Measurements from ENCODE around the gene MCM3AP. TPM values are rescaled to one million over a fixed set of nuclear protein-coding genes. Genes with fewer than 3 reads are reported as not detected.

MCM3AP gene
- total and polyA plus RNA-seq, 2 experiments from 2014 or later: 35.4 to 64.8 TPM

- Histone ChIP-seq H3K4me2 (no peak overlapping the region), H3K27ac (no peak overlapping the region), H3K9me2 (replicated peaks; ENCODE audit: insufficient read depth) (no peaks in the 10 kb centered on the region), H3K9me3 (ENCODE audit: low read depth) (no peaks in the 10 kb centered on the region), H3K27me3 (no peaks in the 10 kb centered on the region), H3K4me1 (ENCODE audit: insufficient read depth) (peaks cover 12% of the 10 kb centered on the region), H3K36me3 (replicated peaks; ENCODE audit: insufficient read depth, low read depth) (no peaks in the 10 kb centered on the region), H3K4me3 (no peak overlapping the region), H2AFZ (no peak overlapping the region), H4K20me1 (ENCODE audit: insufficient read depth, poor library complexity, severe bottlenecking) (no peaks in the 10 kb centered on the region), H3K79me2 (no peaks in the 10 kb centered on the region)
- no peak for TF ChIP-seq EZH2 (IDR thresholded peaks at IDR 0.05; ENCODE audit: borderline replicate concordance)
- no peak for TF ChIP-seq EZH2phosphoT487 (IDR thresholded peaks at IDR 0.05; ENCODE audit: low read depth, severe bottlenecking, unreplicated experiment)
- TF ChIP-seq CTCF (IDR thresholded peaks at IDR 0.05; ENCODE audit: poor library complexity): no peak
- 97% methylated on average over 10 of the region's 10 CpGs for WGBS (ENCODE audit: low lambda C conversion rate, missing lambda C conversion rate)
- DNase-seq (ENCODE audit: low spot score): peak; percentile 2
Observed at GRCh38 chr21:46193829-46194373, 91.5 kb downstream of the MCM3AP start.

- Histone ChIP-seq H3K9me3 (ENCODE audit: low read depth) (no peaks in the 10 kb centered on the region), H2AFZ (no peak overlapping the region), H3K4me2 (no peak overlapping the region), H4K20me1 (ENCODE audit: insufficient read depth, poor library complexity, severe bottlenecking) (no peaks in the 10 kb centered on the region), H3K4me3 (no peak overlapping the region), H3K27me3 (no peaks in the 10 kb centered on the region), H3K9me2 (replicated peaks; ENCODE audit: insufficient read depth) (no peaks in the 10 kb centered on the region), H3K79me2 (no peaks in the 10 kb centered on the region), H3K4me1 (ENCODE audit: insufficient read depth) (peaks cover 16% of the 10 kb centered on the region), H3K36me3 (replicated peaks; ENCODE audit: insufficient read depth, low read depth) (no peaks in the 10 kb centered on the region), H3K27ac (no peak overlapping the region)
- WGBS (ENCODE audit: low lambda C conversion rate, missing lambda C conversion rate): 97% methylated on average over 20 of the region's 20 CpGs
- no peak for TF ChIP-seq EZH2phosphoT487 (IDR thresholded peaks at IDR 0.05; ENCODE audit: low read depth, severe bottlenecking, unreplicated experiment)
- no peak for TF ChIP-seq EZH2 (IDR thresholded peaks at IDR 0.05; ENCODE audit: borderline replicate concordance)
- no peak for TF ChIP-seq CTCF (IDR thresholded peaks at IDR 0.05; ENCODE audit: poor library complexity)
- peak; percentile 3 for DNase-seq (ENCODE audit: low spot score)
Observed at GRCh38 chr21:46191686-46192575, 93.5 kb downstream of the MCM3AP start.

- peaks cover 16% of the 10 kb centered on the region for H3K4me1 ChIP-seq (ENCODE audit: insufficient read depth)
- H3K4me3 ChIP-seq: no peak overlapping the region
- H3K9me3 ChIP-seq (ENCODE audit: low read depth): no peaks in the 10 kb centered on the region
- H3K27me3 ChIP-seq: no peaks in the 10 kb centered on the region
- H3K27ac ChIP-seq: no peak overlapping the region
- TF ChIP-seq EZH2phosphoT487 (IDR thresholded peaks at IDR 0.05; ENCODE audit: low read depth, severe bottlenecking, unreplicated experiment) (no peak), CTCF (IDR thresholded peaks at IDR 0.05; ENCODE audit: poor library complexity) (no peak)
- DNase-seq (ENCODE audit: low spot score): peak; percentile 11
- no peaks in the 10 kb centered on the region for H3K9me2 ChIP-seq (replicated peaks; ENCODE audit: insufficient read depth)
- no peaks in the 10 kb centered on the region for H4K20me1 ChIP-seq (ENCODE audit: insufficient read depth, poor library complexity, severe bottlenecking)
- H3K79me2 ChIP-seq: no peaks in the 10 kb centered on the region
- no peaks in the 10 kb centered on the region for H3K36me3 ChIP-seq (replicated peaks; ENCODE audit: insufficient read depth, low read depth)
- 97% methylated on average over 4 of the region's 4 CpGs for WGBS (ENCODE audit: low lambda C conversion rate, missing lambda C conversion rate)
- no peak overlapping the region for H2AFZ ChIP-seq
- no peak overlapping the region for H3K4me2 ChIP-seq
Observed at GRCh38 chr21:46191257-46191685, 94.1 kb downstream of the MCM3AP start.

Measured in hepatocyte (in vitro differentiated cells).